PC-3 (cell line): ENCODE results near the gene MBNL1.
"Not testable (repeated sequence)": the region's sequence is repeated elsewhere in the genome, so short reads cannot be mapped to it uniquely, and the experiment has no call there.

Experiments used
- EZH2 ChIP-seq: fragments of 300-600 bp; sonication (generic); IDR thresholded peaks from one replicate; pipeline ENCODE4 v1.6.1; 2017; ENCODE audit warnings: antibody characterized with exemption, mild to moderate bottlenecking, low read length; ENCODE audit not compliant: unreplicated experiment
- EZH2phosphoT487 ChIP-seq: fragments of 300-600 bp; sonication (generic); IDR thresholded peaks from 2 replicates; pipeline ENCODE4 v1.6.1; 2018; ENCODE audit warnings: mild to moderate bottlenecking, antibody characterized with exemption, low read length, borderline replicate concordance
- TF ChIP-seq, protein P1 (sequence below): fragments of 300-600 bp; sonication (generic); conservative IDR thresholded peaks from 2 replicates; pipeline ENCODE4 v1.5.1; 2017; ENCODE audit warnings: antibody characterized with exemption, low read depth, mild to moderate bottlenecking, low read length

DNA sequence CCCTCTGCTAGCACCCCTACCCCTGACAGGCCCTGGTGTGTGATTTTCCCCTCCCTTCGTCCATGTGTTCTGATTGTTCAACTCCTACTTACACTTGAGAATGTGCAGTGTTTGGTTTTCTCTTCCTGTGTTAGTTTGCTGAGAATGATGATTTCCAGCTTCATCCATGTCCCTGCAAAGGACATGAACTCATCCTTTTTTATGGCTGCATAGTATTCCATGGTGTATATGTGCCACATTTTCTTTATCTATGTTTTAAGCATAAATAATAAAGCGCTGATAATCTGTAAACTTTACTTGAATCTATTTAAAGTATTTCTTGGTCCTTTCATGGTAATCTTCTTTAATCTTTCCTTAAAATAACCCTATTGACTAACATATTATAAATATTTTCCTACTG is 128.6 kb downstream of the MBNL1 start:
- not testable (repeated sequence) for TF ChIP-seq EZH2, EZH2phosphoT487
- TF ChIP-seq, protein P1, sequence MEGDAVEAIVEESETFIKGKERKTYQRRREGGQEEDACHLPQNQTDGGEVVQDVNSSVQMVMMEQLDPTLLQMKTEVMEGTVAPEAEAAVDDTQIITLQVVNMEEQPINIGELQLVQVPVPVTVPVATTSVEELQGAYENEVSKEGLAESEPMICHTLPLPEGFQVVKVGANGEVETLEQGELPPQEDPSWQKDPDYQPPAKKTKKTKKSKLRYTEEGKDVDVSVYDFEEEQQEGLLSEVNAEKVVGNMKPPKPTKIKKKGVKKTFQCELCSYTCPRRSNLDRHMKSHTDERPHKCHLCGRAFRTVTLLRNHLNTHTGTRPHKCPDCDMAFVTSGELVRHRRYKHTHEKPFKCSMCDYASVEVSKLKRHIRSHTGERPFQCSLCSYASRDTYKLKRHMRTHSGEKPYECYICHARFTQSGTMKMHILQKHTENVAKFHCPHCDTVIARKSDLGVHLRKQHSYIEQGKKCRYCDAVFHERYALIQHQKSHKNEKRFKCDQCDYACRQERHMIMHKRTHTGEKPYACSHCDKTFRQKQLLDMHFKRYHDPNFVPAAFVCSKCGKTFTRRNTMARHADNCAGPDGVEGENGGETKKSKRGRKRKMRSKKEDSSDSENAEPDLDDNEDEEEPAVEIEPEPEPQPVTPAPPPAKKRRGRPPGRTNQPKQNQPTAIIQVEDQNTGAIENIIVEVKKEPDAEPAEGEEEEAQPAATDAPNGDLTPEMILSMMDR = not testable (repeated sequence)
